GM21619 (cell line): ENCODE data around the gene UPP1.
"Not testable (repeated sequence)": the region's sequence is repeated elsewhere in the genome, so short reads cannot be mapped to it uniquely, and the experiment has no call there.

ENCODE experiments used
- ATAC-seq: cut with Tn5 transposase; IDR thresholded peaks from one replicate; pipeline ENCODE4 v1.9.1; 2021; ENCODE audit not compliant: unreplicated experiment

The UPP1 gene

DNA sequence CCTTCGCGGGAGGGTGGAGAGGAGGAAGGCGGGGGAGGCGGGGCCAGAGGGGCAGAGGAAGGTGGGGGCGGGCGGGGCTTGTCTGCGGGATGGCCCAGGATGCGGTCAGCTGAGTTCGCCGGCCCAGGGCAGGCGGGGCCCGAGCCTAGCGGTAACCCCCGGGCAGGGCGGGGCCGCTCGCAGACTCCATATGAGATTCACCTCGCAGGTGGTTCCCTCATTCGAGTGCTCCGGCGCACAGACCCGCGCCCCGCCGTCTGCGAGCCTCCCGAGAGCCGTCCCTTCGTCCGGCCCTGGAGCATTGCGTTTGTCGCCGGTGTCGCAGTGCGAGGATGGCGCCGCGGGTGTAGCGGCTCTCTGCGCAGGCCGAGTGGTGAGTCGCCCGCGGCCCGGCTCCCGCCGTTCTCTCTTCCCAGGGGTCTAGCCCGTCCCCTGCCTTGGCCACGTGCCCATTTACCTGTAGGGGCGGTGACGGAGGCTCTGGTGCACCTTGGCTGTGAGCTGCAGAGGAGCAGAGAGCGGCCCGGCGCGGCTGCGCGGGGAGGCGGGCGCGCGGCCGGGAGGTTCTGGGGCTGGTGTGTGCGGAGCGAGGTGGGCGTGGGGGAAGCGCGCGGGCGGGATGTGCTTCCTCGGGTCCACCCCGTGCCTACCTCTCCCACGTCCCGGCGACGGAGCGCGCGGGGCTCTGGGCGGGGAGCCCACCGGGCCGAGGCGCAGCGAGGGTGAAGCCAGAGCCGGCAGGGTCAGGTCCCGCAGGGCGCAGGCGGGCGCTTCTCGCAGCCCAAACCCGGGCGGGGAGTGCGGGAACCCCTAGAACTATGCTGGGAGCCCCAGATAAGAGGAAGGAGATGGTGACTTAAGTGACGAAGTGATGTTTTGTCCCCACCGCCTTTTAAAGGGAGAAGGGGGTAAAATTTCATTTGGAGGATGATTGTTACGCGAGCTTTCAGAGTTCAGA, at the start of gene UPP1:
Gene UPP1 (plus strand): TSS at position 220 of the 958 bp plus-strand sequence. CDS start 5,519 bp downstream, outside the sequence.
- peak; percentile 47 for ATAC-seq

DNA sequence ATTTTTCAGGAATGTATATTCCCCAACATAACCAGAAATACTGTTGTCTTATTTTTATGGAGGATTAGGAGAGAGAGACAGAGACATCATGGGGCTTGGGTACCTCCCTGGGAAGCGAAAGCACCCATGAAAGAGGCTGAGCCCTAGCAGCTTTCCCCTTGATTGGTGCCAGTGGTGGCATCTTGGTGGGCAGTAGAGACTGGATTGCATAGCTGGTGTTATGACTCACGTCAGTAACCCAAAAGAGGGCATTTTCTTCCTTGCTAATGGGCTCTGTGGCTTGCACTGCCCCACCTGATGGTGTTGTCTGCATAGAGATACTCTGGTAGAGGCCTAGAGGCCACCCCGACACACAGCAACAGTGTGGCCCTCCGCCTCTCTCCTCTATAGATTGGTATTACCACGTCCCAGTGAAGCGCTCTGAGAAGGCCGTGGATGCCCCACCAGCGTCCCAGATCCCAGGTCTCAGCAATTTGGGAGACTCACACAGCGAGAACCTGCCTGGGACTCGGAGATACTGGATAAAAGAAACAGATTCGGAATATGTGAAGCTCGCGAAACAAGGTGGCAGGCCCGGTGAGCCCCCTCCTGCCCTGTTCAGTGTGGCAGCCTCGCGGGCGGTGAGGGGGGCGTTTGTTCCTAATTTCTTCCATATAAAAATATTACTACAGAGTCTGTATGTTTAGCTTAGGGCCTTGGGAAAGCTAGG, 48.0 kb upstream of the UPP1 start:
- no peak for ATAC-seq

DNA sequence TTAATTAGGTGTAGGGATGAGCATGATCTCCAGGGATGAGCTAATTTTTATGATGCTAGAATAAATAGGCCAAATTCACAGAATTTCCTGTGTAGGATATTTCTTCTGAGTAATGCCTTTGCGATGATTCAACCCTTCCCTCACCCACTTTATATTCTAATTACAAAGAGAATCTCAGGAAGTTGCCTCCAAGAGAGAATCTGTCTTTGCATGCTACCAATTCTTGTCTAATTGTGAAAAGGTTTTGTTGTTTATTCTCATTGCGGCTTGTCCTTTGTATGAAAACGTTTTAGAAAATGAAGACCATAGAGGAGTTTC, 47.5 kb upstream of the UPP1 start:
- ATAC-seq, result no peak

DNA sequence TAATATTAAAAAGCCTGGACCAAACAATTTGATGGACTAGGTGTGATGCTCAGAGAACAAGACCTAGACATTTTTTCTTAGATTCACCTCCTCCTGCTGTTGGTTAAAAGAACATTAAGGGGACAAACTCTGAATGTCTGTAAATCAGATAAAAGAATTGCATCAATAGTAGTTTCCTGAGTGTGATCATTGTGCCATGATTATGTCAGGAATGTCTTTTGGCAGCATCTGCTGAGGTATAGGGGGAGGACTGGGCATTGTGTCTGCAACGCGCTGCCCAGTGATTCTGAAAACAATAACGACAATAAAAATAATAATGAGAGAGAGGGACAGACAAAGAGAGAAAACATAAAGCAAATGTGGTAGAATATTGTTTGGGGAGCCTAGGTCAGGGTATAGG, 46.8 kb upstream of the UPP1 start:
- ATAC-seq, result no peak

DNA sequence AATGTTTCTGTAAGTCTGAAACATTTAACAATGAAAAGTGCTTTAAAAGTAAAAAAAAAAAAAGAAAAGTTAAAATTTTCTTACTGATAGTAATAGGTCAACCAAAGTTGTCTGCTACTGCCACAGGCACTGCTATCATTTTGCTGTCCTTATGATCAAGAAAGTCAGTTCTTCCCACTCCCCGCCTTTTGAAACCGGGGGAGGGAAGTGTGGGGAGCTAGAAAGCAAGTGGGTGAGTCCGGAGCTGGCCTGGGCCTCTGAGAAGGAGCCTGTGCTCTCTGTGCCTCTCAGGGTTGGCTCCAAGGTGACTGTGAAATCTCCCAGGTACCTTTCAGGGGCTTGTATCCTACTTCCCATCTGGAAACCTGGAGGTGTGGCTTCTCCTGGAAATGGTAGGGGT, 46.4 kb upstream of the UPP1 start:
- ATAC-seq, result no peak

DNA sequence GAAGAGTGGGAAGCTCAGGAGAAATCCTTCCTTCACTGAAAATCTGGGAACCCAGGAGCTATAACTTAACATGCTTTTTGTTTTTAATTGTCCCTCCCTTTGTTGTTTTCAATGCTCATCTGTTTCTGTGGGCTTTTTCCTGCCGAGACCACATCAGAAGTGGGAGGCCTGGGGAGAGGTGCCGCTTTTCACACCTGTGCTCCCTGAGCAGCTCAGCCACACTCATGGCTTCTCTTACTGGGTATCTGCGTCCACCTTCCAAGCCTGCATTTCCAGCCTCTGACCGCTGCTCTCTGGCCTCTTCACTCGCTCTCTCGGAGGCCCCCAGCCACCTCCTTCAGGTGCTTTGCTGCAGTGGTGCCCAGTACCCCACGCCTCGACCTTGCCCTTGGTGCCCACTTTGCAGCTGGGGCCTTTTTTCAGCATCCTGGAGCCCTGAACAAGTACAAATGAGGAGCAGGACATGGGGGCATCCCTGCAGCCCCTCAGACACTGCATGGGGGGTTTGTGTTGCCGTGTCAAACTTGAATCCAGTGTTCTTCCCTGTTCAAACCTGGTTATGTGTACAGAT, 43.8 kb upstream of the UPP1 start:
- no peak for ATAC-seq

DNA sequence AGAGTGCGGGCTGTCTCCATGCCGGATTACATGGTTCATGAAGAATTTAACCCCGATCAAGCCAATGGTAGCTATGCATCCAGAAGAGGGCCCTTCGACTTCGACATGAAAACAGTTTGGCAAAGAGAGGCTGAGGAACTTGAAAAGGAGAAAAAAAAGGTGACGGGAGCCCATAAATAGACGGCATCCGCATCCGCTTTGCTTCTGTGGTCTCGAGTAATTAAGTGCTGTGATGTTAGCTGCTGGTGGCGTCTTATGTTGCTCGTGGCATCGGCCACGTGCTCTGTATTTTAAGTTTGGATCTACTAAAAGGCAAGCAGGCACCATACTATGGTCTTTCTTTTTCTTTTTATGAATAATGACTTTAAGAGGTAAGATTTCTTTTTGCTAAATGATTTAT, 42.6 kb upstream of the UPP1 start:
- peak; percentile 57 for ATAC-seq

DNA sequence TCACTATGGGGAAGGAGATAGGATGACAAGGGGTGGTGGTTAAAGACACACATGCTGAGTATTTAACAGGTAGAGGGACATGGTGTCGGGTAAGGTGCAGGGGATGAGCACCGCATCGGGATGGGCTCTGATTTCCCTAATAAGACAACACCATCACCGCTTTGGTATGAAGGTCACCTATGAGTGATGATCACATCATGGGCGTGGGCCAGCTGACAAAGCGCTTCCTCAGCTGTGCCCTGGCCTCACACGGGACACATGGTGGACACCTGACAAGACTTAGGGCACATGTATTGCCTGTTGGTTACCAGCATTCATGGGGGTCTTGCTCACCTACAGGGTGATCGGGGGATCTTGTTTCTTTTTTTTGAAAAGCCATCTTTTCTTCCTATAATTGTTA, 41.0 kb upstream of the UPP1 start:
- no peak for ATAC-seq

DNA sequence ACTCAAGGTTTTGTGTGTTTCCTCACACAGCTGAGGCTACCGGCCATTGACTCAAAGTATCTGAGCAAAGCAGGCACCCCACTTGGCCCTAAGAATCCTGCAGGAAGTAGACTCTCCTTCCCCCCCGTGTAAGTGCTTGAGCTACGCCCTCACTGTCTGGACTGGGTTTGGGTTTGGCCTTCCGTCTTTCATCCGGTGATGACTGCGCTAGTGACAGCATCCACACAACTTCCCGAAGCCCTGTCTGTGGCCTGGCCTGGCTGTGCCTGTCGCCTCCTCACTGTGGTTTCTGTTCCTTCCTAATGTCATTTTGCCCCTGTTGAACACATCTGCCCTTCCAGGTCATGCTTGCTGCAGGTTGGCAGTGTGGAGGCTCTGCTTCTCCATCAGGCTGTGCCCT, 39.2 kb upstream of the UPP1 start:
- ATAC-seq, result no peak

DNA sequence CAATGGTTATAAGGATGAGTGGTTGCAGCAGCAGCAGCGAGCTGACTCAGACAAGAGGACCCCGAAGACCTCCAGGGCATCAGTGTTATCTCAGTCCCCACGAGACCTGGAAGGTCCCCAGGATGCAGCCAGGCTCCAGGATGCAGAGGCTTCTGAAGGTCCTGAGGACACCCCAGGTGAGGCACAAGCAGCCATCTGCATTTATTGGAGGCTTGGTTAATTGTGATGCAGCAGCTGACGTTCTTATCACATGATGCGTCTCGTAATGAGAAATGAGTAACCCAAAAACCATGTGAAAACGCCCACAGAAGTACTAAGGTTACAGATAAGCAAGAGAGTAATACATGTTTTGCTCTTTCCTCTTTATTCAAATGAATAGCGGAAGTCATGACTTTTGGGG, 36.3 kb upstream of the UPP1 start:
- peak; percentile 84 for ATAC-seq

DNA sequence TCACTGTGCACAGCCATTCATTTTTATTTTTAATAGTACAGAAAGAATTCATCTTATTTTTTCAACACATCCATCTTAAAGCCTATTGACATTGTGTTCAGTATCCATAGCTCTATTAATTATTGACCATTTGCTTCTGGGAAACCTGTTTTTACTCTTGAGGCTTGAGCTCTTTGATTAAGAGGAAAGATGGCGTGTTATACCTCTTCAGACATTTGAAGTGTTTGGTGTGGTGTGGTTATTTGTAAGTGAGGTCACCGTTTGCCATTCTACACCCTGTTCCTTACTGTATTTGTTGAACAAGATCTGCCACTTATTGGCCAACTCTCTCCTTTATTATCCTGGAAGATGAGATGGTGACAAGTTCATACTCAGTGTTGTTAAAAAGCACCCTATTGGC, 35.3 kb upstream of the UPP1 start:
- no peak for ATAC-seq

DNA sequence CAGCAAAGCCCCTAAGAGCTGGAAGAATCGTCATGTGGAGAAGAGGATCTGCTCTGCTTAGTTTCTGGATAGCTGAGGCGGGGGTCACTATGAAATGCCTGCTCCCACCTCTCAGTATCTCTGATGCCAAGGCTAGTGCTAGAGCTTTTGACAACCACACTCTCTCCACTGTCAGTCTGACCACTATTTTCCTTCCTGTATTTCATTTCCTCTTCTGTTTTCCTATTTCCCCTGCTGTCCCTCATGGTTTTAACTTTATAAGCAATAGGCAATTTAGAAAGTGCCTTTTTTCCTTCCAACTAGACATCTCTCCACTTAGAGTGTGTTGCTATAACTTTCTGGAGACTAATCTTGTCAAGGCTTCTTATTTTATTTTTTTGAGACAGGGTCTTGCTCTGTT, 30.1 kb upstream of the UPP1 start:
- ATAC-seq, result no peak

DNA sequence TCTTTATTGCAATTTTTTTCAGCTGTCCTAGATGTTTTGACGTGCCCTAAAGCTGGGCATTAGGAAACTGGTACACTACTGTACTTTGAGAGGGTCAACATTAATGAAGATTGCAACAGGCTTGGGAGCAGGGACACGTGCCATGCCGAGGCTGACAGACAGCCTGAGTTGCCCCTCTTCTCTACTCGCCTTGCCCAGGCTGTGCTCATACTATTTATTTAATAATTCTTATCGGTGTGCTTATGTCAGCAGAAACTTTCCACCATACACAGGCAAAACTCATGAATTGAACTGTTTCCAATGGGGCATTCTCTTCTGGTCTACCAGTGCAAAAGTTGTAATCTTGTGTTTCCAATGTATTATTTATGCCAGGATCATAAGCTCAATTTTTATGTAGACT, 29.4 kb upstream of the UPP1 start:
- no peak for ATAC-seq

DNA sequence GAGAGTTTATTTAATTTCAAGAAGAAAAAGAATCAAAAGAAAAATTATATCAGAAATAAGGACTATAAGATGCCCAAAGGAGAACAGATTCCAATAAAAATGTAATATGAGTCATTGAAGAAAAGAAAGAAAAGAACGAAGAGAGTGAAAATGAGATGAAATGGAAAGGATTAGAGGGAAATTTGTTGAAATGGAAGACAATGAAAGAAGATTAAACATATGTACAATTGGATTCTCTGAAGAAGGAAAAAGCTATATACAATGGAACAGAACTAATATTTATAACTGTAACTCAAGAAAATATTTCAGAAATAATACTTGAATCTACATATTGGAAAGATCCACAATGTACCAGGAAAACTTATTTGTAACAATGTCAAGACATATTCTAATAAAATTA, 25.1 kb upstream of the UPP1 start:
- ATAC-seq, result no peak

DNA sequence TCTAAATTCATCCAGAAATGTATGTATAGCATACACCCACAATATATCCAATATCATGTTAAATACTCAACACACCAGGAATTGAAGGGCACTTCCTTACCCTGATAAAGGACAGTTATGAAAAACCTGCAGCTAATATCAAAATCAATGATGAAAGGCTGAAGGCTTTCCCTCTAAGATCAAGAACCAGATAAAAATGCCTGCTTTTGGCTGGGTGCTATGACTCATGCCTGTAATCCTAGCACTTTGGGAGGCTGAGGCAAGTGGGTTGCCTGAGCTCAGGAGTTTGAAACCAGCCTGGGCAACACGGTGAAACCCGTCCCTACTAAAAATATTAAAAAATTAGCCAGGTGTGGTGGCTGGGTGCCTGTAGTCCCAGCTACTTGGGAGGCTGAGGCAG, 21.6 kb upstream of the UPP1 start:
- no peak for ATAC-seq

DNA sequence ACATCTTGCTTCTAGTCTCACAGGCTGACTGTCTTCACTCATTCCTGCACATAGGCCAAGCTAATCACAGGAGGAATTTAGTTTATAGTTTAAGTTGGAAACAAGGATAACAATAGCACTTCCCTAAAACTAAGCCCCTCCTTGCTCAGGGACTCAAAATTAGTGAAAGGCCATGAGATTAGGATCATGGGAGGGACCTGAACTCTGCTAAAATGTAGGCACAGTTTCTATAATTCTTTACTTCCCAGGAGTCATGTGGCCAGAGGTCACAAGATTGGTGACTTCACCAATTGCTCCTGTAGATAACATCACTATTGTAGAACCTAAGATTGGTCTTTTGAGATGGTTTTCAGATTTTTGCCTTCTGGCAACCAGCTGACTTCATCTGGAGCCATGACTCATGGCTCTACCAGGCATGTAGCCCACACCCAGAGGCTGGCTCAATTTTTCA, 14.8 kb upstream of the UPP1 start:
- ATAC-seq, result no peak

DNA sequence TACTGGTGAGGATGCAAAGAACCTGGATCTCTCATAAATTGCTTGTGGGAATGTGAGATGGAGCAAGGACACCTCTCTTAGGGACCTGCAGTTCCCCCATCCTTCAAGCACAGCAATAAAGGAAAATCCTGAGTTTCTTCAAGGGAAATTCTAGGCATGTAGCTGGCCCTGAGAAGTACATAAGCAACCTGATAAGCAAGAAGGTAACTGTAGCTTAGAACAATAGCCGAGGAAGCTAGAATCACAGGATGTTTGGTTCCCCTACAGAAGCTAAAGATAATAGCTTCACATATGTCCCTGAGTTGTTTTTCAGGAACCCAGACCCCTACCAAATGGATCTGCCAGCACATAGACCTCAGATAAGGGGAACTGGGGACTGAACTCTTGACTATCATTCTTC, 11.6 kb upstream of the UPP1 start:
- ATAC-seq, result no peak

DNA sequence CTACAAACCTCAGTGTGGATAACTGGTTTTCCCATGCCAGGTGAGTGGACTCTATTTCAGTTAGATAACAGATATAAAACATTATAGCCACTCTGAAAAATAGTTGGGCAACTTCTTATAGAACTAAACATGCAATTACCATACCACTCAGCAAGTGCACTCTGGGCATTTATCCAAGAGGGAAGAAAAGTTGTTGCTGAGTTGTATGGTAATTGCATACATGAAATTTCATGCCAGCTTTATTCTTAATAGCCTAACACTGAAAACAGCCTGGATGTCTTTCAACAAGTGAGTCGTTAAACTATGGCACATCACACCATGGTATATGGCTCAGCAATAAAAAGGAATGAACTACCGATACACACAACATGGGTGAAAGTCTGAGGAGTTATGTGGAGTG, 10.6 kb upstream of the UPP1 start:
- no peak for ATAC-seq

DNA sequence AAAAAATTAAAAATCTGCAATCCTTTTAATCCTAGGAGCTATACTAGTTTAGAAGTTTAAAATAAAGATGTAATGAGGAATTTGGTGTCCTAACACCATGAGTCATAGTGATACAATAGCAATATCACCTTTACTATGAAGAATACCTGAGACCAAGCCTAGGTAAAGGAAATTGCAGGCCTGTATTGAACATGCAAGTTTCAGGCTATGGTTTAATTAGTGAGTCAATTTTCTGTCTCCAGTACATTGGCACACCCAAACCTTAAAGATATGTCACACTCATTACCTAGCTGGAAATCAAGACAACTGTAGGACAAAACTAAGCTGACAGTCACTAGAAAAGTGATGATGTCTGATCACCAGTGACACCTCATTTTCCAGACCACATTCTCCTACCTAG, 6.7 kb upstream of the UPP1 start:
- not testable (repeated sequence) for ATAC-seq

DNA sequence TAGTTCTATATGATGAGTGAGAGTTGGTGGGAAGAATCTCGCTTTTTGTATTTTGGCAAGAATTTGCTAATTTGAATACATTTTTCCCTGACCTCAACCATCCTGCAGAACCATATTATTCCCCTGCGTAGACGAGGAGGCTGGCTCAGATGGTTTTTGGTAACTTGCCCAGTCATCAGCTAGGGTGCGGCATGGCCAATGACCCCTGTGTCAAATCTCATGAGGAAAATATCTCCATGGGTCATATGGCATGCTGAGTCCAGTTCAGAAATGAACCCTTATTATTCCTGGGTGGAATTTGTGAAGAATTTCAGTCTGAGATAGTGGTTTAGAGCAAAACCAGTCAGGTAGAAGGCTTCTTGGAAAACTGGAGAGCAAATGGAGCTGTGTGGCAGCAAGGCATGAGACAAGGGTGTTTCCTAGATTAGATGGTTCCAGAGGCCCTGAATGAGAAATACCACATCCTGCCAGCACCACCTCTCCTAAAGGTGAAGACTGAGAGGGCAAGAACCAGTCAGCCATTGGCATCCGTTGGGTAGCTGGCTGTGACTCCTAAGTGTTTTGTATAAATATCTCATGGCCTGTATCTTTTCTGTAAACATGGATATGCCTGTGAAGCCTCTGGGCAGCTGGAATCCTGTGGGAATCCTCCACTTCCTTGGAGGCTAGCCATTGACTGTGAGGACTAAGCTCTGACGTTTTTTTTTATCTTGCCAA, 5.8 kb upstream of the UPP1 start:
- ATAC-seq, result no peak

DNA sequence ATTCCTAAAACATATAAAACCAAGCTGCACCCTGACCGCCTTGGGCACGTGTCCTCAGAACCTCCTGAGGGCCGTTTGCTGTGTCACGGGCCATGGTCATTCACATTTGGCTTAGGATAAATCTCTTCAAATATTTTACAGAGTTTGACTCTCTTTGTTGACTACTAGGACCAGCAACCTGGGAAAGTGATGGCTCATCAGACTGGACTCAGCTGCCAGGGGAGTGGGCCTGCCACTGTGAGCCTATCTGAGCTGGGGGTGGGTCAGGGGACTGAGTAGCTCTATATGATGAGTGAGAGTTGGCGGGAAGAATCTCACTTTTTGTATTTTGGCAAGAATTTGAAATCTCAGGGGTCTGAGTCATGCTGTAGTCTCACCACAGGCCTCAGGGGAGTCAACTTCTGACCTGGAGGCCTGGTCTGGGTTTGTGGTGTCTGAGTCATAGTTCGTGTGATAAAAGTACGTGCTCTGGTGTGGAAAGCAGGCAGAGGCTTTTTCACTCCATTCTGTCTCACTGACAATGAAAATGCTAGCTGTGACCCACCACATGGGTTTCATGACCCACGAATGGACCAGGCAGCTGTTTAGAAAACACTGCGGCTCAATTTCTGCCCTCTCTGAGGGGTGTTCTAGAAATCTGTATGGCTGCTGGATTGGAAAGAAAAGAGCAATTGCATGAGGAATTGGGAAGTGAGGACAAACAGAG, 4.2 kb upstream of the UPP1 start:
- peak; percentile 54 for ATAC-seq
